ENCODE results near the gene MED15.
"Not testable (repeated sequence)": the region's sequence is repeated elsewhere in the genome, so short reads cannot be mapped to it uniquely, and the experiment has no call there.

Gene MED15

GRCh38 chr22:20587206-20587958 lies 80.0 kb downstream of the MED15 start:
- Histone ChIP-seq H3K4me1 (ENCODE audit: insufficient read depth, low read length) (no peaks in the 10 kb centered on the region; the same call in 1 of the 2 replicates), H3K9ac (ENCODE audit: low read depth, low read length) (no peak overlapping the region), H3K27ac (ENCODE audit: low read length) (no peak overlapping the region), H3K27me3 (ENCODE audit: insufficient read depth, low read length) (no peaks in the 10 kb centered on the region), H3K9me3 (ENCODE audit: insufficient read depth, low read depth, low read length) (no peaks in the 10 kb centered on the region), H3K4me3 (ENCODE audit: low read length) (no peak overlapping the region), H3K36me3 (ENCODE audit: insufficient read depth, low read depth, low read length) (peaks cover 46% of the 10 kb centered on the region)

- H3K27ac ChIP-seq (ENCODE audit: low read length): no peak overlapping the region
- H3K36me3 ChIP-seq (ENCODE audit: insufficient read depth, low read depth, low read length): peaks cover 40% of the 10 kb centered on the region
- no peaks in the 10 kb centered on the region for H3K9me3 ChIP-seq (ENCODE audit: insufficient read depth, low read depth, low read length)
Measured at GRCh38 chr22:20588092-20588842, 80.9 kb downstream of the MED15 start.

GRCh38 chr22:20588843-20589581 lies 81.6 kb downstream of the MED15 start:
- Histone ChIP-seq H3K9ac (ENCODE audit: low read depth, low read length) (no peak overlapping the region), H3K27me3 (ENCODE audit: insufficient read depth, low read length) (no peaks in the 10 kb centered on the region), H3K9me3 (ENCODE audit: insufficient read depth, low read depth, low read length) (no peaks in the 10 kb centered on the region), H3K4me1 (ENCODE audit: insufficient read depth, low read length) (no peaks in the 10 kb centered on the region; the same call in 1 of the 2 replicates), H3K36me3 (ENCODE audit: insufficient read depth, low read depth, low read length) (peaks cover 33% of the 10 kb centered on the region), H3K4me3 (ENCODE audit: low read length) (no peak overlapping the region), H3K27ac (ENCODE audit: low read length) (no peak overlapping the region)

More at GRCh38 chr22:20588092-20588842, 80.9 kb downstream of the MED15 start:
- H3K9ac ChIP-seq (ENCODE audit: low read depth, low read length): no peak overlapping the region
- no peaks in the 10 kb centered on the region for H3K27me3 ChIP-seq (ENCODE audit: insufficient read depth, low read length)
- no peaks in the 10 kb centered on the region; the same call in 1 of the 2 replicates for H3K4me1 ChIP-seq (ENCODE audit: insufficient read depth, low read length)
- no peak overlapping the region for H3K4me3 ChIP-seq (ENCODE audit: low read length)

GRCh38 chr22:20589614-20590476 lies 82.4 kb downstream of the MED15 start:
- no peaks in the 10 kb centered on the region; the same call in 1 of the 2 replicates for H3K4me1 ChIP-seq (ENCODE audit: insufficient read depth, low read length)
- no peak overlapping the region for H3K4me3 ChIP-seq (ENCODE audit: low read length)
- H3K27ac ChIP-seq (ENCODE audit: low read length): no peak overlapping the region
- no peaks in the 10 kb centered on the region for H3K27me3 ChIP-seq (ENCODE audit: insufficient read depth, low read length)
- no peaks in the 10 kb centered on the region for H3K9me3 ChIP-seq (ENCODE audit: insufficient read depth, low read depth, low read length)
- no peak overlapping the region for H3K9ac ChIP-seq (ENCODE audit: low read depth, low read length)
- H3K36me3 ChIP-seq (ENCODE audit: insufficient read depth, low read depth, low read length): peaks cover 24% of the 10 kb centered on the region

- no peaks in the 10 kb centered on the region; the same call in 1 of the 2 replicates for H3K4me1 ChIP-seq (ENCODE audit: insufficient read depth, low read length)
- no peak overlapping the region for H3K4me3 ChIP-seq (ENCODE audit: low read length)
- H3K27me3 ChIP-seq (ENCODE audit: insufficient read depth, low read length): no peaks in the 10 kb centered on the region
Measured at GRCh38 chr22:20590477-20591294, 83.3 kb downstream of the MED15 start.

GRCh38 chr22:20591295-20591645 lies 83.9 kb downstream of the MED15 start:
- no peak overlapping the region for H3K27ac ChIP-seq (ENCODE audit: low read length)
- no peaks in the 10 kb centered on the region; the same call in 1 of the 2 replicates for H3K4me1 ChIP-seq (ENCODE audit: insufficient read depth, low read length)
- H3K4me3 ChIP-seq (ENCODE audit: low read length): no peak overlapping the region
- peaks cover 10% of the 10 kb centered on the region; the same call in 1 of the 2 replicates for H3K36me3 ChIP-seq (ENCODE audit: insufficient read depth, low read depth, low read length)
- H3K9me3 ChIP-seq (ENCODE audit: insufficient read depth, low read depth, low read length): no peaks in the 10 kb centered on the region
- H3K9ac ChIP-seq (ENCODE audit: low read depth, low read length): no peak overlapping the region
- no peaks in the 10 kb centered on the region for H3K27me3 ChIP-seq (ENCODE audit: insufficient read depth, low read length)

More at GRCh38 chr22:20590477-20591294, 83.3 kb downstream of the MED15 start:
- no peaks in the 10 kb centered on the region for H3K9me3 ChIP-seq (ENCODE audit: insufficient read depth, low read depth, low read length)
- peaks cover 16% of the 10 kb centered on the region for H3K36me3 ChIP-seq (ENCODE audit: insufficient read depth, low read depth, low read length)
- no peak overlapping the region for H3K9ac ChIP-seq (ENCODE audit: low read depth, low read length)
- H3K27ac ChIP-seq (ENCODE audit: low read length): no peak overlapping the region

- Histone ChIP-seq H3K36me3 (ENCODE audit: insufficient read depth, low read depth, low read length) (peaks cover 5% of the 10 kb centered on the region; the same call in 1 of the 2 replicates), H3K27me3 (ENCODE audit: insufficient read depth, low read length) (no peaks in the 10 kb centered on the region), H3K4me3 (ENCODE audit: low read length) (no peak overlapping the region), H3K27ac (ENCODE audit: low read length) (no peak overlapping the region), H3K9me3 (ENCODE audit: insufficient read depth, low read depth, low read length) (no peaks in the 10 kb centered on the region), H3K9ac (ENCODE audit: low read depth, low read length) (no peak overlapping the region), H3K4me1 (ENCODE audit: insufficient read depth, low read length) (no peaks in the 10 kb centered on the region; the same call in 1 of the 2 replicates)
Measured at GRCh38 chr22:20591660-20592310, 84.4 kb downstream of the MED15 start.

- H3K9me3 ChIP-seq (ENCODE audit: insufficient read depth, low read depth, low read length); H3K4me3 ChIP-seq (ENCODE audit: low read length); H3K4me1 ChIP-seq (ENCODE audit: insufficient read depth, low read length); H3K36me3 ChIP-seq (ENCODE audit: insufficient read depth, low read depth, low read length); H3K27me3 ChIP-seq (ENCODE audit: insufficient read depth, low read length); H3K9ac ChIP-seq (ENCODE audit: low read depth, low read length); H3K27ac ChIP-seq (ENCODE audit: low read length): not testable (repeated sequence)
Measured at GRCh38 chr22:20594038-20594437, 86.6 kb downstream of the MED15 start.

GRCh38 chr22:20594486-20594885 lies 87.1 kb downstream of the MED15 start:
- not testable (repeated sequence) for H3K4me3 ChIP-seq (ENCODE audit: low read length); H3K36me3 ChIP-seq (ENCODE audit: insufficient read depth, low read depth, low read length); H3K9ac ChIP-seq (ENCODE audit: low read depth, low read length); H3K27ac ChIP-seq (ENCODE audit: low read length); H3K4me1 ChIP-seq (ENCODE audit: insufficient read depth, low read length); H3K9me3 ChIP-seq (ENCODE audit: insufficient read depth, low read depth, low read length); H3K27me3 ChIP-seq (ENCODE audit: insufficient read depth, low read length)

GRCh38 chr22:20595461-20595860 lies 88.1 kb downstream of the MED15 start:
- Histone ChIP-seq H3K27ac (ENCODE audit: low read length) (no peak overlapping the region), H3K36me3 (ENCODE audit: insufficient read depth, low read depth, low read length) (no peaks in the 10 kb centered on the region), H3K4me1 (ENCODE audit: insufficient read depth, low read length) (no peaks in the 10 kb centered on the region; the same call in 1 of the 2 replicates), H3K9ac (ENCODE audit: low read depth, low read length) (no peak overlapping the region), H3K4me3 (ENCODE audit: low read length) (no peak overlapping the region), H3K27me3 (ENCODE audit: insufficient read depth, low read length) (no peaks in the 10 kb centered on the region), H3K9me3 (ENCODE audit: insufficient read depth, low read depth, low read length) (no peaks in the 10 kb centered on the region)

All from iPS-20b (cell line).